Lower leg skin (tissue), 3 donors: Measurements from ENCODE around the gene HEATR3.

Experiments
- POLR2A ChIP-seq, 2 donors: fragments of 450-650 bp; IDR thresholded peaks; one replicate each; pipeline ENCODE4 v1.6.1; 2016 to 2017; ENCODE audit warnings: antibody characterized with exemption in 2 of 2, mild to moderate bottlenecking in 1 of 2, moderate library complexity in 1 of 2
- TF ChIP-seq, protein P1 (sequence below), 3 donors: fragments of 450-650 bp; IDR thresholded peaks; one replicate each; pipeline ENCODE4 v1.5.1; 2016; ENCODE audit warnings: antibody characterized with exemption in 3 of 3, mild to moderate bottlenecking in 3 of 3, moderate library complexity in 2 of 3

DNA sequence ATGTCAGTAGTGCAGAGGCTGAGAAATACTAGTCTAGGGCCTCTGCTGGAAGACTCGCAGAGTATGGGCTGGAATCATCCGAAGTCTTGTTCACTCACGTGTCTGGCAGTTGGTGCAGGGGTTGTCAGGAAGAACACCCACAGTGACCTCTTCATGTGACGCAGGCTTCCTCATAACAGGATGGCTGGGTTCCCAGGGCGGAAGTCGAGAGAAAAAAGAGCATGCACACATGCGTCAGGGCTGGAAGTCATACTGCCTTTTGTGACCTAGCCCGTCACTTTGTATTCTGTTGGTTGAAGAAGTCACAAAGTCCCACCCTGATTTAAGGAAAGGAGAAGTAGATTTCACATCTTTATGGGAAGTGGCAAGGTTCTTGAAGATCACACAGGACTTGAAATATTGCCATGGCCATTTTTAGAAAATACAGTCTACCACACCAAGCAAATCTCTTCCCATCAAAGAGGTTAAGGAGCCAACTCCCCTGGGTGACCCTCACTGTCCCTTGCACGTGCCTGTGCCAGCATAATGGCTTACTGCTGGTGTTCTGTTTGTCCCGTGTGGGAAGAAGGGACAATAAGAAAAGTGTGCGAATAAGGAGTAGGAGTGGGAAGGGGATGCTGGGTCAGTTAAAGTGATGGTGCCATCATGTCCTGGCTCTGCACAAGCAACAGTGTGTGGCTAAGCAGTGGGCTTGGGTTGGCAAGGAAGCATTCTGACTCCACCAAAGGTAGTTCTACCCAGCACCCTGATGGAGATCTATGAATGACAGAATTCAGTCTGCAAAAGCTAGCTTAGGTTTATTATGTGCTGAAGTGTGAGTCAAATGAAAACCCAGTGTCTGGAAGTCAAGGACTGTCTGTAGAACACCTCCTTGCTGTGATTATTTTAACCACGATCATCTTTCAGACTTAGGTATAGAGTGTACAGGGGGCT, 28.1 kb downstream of the HEATR3 start:
- TF ChIP-seq POLR2A (IDR thresholded peaks at IDR 0.05): no peak
- TF ChIP-seq, protein P1, sequence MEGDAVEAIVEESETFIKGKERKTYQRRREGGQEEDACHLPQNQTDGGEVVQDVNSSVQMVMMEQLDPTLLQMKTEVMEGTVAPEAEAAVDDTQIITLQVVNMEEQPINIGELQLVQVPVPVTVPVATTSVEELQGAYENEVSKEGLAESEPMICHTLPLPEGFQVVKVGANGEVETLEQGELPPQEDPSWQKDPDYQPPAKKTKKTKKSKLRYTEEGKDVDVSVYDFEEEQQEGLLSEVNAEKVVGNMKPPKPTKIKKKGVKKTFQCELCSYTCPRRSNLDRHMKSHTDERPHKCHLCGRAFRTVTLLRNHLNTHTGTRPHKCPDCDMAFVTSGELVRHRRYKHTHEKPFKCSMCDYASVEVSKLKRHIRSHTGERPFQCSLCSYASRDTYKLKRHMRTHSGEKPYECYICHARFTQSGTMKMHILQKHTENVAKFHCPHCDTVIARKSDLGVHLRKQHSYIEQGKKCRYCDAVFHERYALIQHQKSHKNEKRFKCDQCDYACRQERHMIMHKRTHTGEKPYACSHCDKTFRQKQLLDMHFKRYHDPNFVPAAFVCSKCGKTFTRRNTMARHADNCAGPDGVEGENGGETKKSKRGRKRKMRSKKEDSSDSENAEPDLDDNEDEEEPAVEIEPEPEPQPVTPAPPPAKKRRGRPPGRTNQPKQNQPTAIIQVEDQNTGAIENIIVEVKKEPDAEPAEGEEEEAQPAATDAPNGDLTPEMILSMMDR (IDR thresholded peaks at IDR 0.05): no peak
